ENCODE results near the gene POP4. TPM values are rescaled to one million over a fixed set of nuclear protein-coding genes. Genes with fewer than 3 reads are reported as not detected.

The POP4 gene
- total RNA-seq, 1 experiment from 2014 or later: 75.0 TPM

GRCh38 chr19:29588095-29588494, 18.0 kb upstream of the POP4 start:
- Mint-ChIP-seq H3K4me1 (ENCODE audit: low read depth, unreplicated experiment) (no peaks in the 10 kb centered on the region), H3K27me3 (ENCODE audit: insufficient read depth, unreplicated experiment) (peaks cover 6% of the 10 kb centered on the region), H3K27ac (ENCODE audit: unreplicated experiment) (no peak overlapping the region), H3K36me3 (ENCODE audit: insufficient read depth, unreplicated experiment) (no peaks in the 10 kb centered on the region), H3K9me3 (ENCODE audit: unreplicated experiment) (no peaks in the 10 kb centered on the region), H3K4me3 (ENCODE audit: unreplicated experiment) (no peak overlapping the region)
- ChIA-PET POLR2A (no interaction called here), CTCF (no interaction called here)
- Histone ChIP-seq H3K9me3 (no peaks in the 10 kb centered on the region), H3K36me3 (ENCODE audit: control insufficient read depth, insufficient read depth, low read length) (no peaks in the 10 kb centered on the region), H3K4me1 (no peaks in the 10 kb centered on the region), H3K4me3 (ENCODE audit: low read depth, low read length) (no peak overlapping the region), H3K27me3 (replicated peaks; ENCODE audit: control insufficient read depth, insufficient read depth, low read length) (no peaks in the 10 kb centered on the region; the same call in 1 of the 2 replicates)
- no peak for DNase-seq
- TF ChIP-seq, protein P1, sequence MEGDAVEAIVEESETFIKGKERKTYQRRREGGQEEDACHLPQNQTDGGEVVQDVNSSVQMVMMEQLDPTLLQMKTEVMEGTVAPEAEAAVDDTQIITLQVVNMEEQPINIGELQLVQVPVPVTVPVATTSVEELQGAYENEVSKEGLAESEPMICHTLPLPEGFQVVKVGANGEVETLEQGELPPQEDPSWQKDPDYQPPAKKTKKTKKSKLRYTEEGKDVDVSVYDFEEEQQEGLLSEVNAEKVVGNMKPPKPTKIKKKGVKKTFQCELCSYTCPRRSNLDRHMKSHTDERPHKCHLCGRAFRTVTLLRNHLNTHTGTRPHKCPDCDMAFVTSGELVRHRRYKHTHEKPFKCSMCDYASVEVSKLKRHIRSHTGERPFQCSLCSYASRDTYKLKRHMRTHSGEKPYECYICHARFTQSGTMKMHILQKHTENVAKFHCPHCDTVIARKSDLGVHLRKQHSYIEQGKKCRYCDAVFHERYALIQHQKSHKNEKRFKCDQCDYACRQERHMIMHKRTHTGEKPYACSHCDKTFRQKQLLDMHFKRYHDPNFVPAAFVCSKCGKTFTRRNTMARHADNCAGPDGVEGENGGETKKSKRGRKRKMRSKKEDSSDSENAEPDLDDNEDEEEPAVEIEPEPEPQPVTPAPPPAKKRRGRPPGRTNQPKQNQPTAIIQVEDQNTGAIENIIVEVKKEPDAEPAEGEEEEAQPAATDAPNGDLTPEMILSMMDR (IDR thresholded peaks at IDR 0.05; ENCODE audit: insufficient read depth in 1 of 2, low read depth in 1 of 2, low read length in 1 of 2, severe bottlenecking in 1 of 2, unreplicated experiment in 1 of 2): no peak
- intact Hi-C loops (cut with micrococcal nuclease; ENCODE audit: unreplicated experiment): no loop called here
- no TSS peak for BruUV-seq (replicated peaks)

GRCh38 chr19:29590278-29590677, 15.8 kb upstream of the POP4 start:
- Mint-ChIP-seq H3K27me3 (ENCODE audit: insufficient read depth, unreplicated experiment) (peaks cover 10% of the 10 kb centered on the region), H3K4me1 (ENCODE audit: low read depth, unreplicated experiment) (no peaks in the 10 kb centered on the region), H3K36me3 (ENCODE audit: insufficient read depth, unreplicated experiment) (no peaks in the 10 kb centered on the region), H3K4me3 (ENCODE audit: unreplicated experiment) (no peak overlapping the region), H3K27ac (ENCODE audit: unreplicated experiment) (no peak overlapping the region), H3K9me3 (ENCODE audit: unreplicated experiment) (no peaks in the 10 kb centered on the region)
- no TSS peak for BruUV-seq (replicated peaks)
- ChIA-PET CTCF (no interaction called here), POLR2A (no interaction called here)
- DNase-seq: no peak
- Histone ChIP-seq H3K4me1 (no peaks in the 10 kb centered on the region), H3K9me3 (no peaks in the 10 kb centered on the region), H3K4me3 (ENCODE audit: low read depth, low read length) (no peak overlapping the region), H3K27me3 (replicated peaks; ENCODE audit: control insufficient read depth, insufficient read depth, low read length) (no peaks in the 10 kb centered on the region; the same call in 1 of the 2 replicates), H3K36me3 (ENCODE audit: control insufficient read depth, insufficient read depth, low read length) (no peaks in the 10 kb centered on the region)
- intact Hi-C loops (cut with micrococcal nuclease; ENCODE audit: unreplicated experiment): loop anchor here (10.0 kb wide), 1 partner anchor 125 kb away; no protein-coding TSS in a partner anchor
- TF ChIP-seq, protein P1 (IDR thresholded peaks at IDR 0.05; ENCODE audit: insufficient read depth in 1 of 2, low read depth in 1 of 2, low read length in 1 of 2, severe bottlenecking in 1 of 2, unreplicated experiment in 1 of 2): no peak

- Histone ChIP-seq H3K4me3 (ENCODE audit: low read depth, low read length) (no peak overlapping the region), H3K4me1 (no peaks in the 10 kb centered on the region), H3K9me3 (no peaks in the 10 kb centered on the region), H3K36me3 (ENCODE audit: control insufficient read depth, insufficient read depth, low read length) (no peaks in the 10 kb centered on the region), H3K27me3 (replicated peaks; ENCODE audit: control insufficient read depth, insufficient read depth, low read length) (no peaks in the 10 kb centered on the region; the same call in 1 of the 2 replicates)
- no peak for DNase-seq
- BruUV-seq (replicated peaks): no TSS peak
- CTCF ChIA-PET: no interaction called here
- no peak overlapping the region for H3K4me3 Mint-ChIP-seq (ENCODE audit: unreplicated experiment)
- TF ChIP-seq, protein P1 (IDR thresholded peaks at IDR 0.05; ENCODE audit: insufficient read depth in 1 of 2, low read depth in 1 of 2, low read length in 1 of 2, severe bottlenecking in 1 of 2, unreplicated experiment in 1 of 2): no peak
- peaks cover 8% of the 10 kb centered on the region for H3K27me3 Mint-ChIP-seq (ENCODE audit: insufficient read depth, unreplicated experiment)
- intact Hi-C loops (cut with micrococcal nuclease; ENCODE audit: unreplicated experiment): loop anchor here (10.0 kb wide), 1 partner anchor 127 kb away; no protein-coding TSS in a partner anchor
- H3K36me3 Mint-ChIP-seq (ENCODE audit: insufficient read depth, unreplicated experiment): no peaks in the 10 kb centered on the region
- H3K9me3 Mint-ChIP-seq (ENCODE audit: unreplicated experiment): no peaks in the 10 kb centered on the region
- no peaks in the 10 kb centered on the region for H3K4me1 Mint-ChIP-seq (ENCODE audit: low read depth, unreplicated experiment)
- H3K27ac Mint-ChIP-seq (ENCODE audit: unreplicated experiment): no peak overlapping the region
- POLR2A ChIA-PET: no interaction called here
Observed at GRCh38 chr19:29591670-29592069, 14.4 kb upstream of the POP4 start.
